Thymus (tissue), 11 donors: ENCODE results near the gene RALGAPA2. TPM values are rescaled to one million over a fixed set of nuclear protein-coding genes. Genes with fewer than 3 reads are reported as not detected.

Experiments used
- DNase-seq, 9 donors: peaks; one replicate each; pipeline ENCODE4 v3.0.0-alpha.2; 2013; ENCODE audit warnings: low spot score in 9 of 9, low read depth in 6 of 9, missing footprints in 1 of 9
- H3K27ac ChIP-seq, 2 donors: one replicate each; pipeline ENCODE4 v1.5.1; 2013; ENCODE audit warnings: control low read depth in 1 of 2, low read depth in 1 of 2, low read length in 1 of 2, mild to moderate bottlenecking in 1 of 2, moderate library complexity in 1 of 2
- H3K27me3 ChIP-seq, 2 donors: one replicate each; pipeline ENCODE4 v1.5.1; 2013; ENCODE audit warnings: low read length in 1 of 2; ENCODE audit not compliant: control insufficient read depth in 2 of 2, insufficient read depth in 1 of 2
- H3K36me3 ChIP-seq, 2 donors: one replicate each; pipeline ENCODE4 v1.5.1; 2013; ENCODE audit warnings: low read length in 1 of 2, mild to moderate bottlenecking in 1 of 2, moderate library complexity in 1 of 2; ENCODE audit not compliant: control insufficient read depth in 2 of 2, insufficient read depth in 2 of 2
- H3K4me1 ChIP-seq, 2 donors: one replicate each; pipeline ENCODE4 v1.5.1; 2013; ENCODE audit warnings: low read length in 2 of 2; ENCODE audit not compliant: control insufficient read depth in 2 of 2, insufficient read depth in 2 of 2
- H3K4me3 ChIP-seq, 2 donors: one replicate each; pipeline ENCODE4 v1.5.1; 2013; ENCODE audit warnings: low read length in 2 of 2, control low read depth in 1 of 2, mild to moderate bottlenecking in 1 of 2
- H3K9me3 ChIP-seq, 2 donors: one replicate each; pipeline ENCODE4 v1.5.1; 2013; ENCODE audit warnings: low read length in 1 of 2, mild to moderate bottlenecking in 1 of 2; ENCODE audit not compliant: control insufficient read depth in 2 of 2, insufficient read depth in 1 of 2
- WGBS: extraction: QIAGEN DNeasy Blood & Tissue Kit; methylation state at CpG from one replicate; pipeline ENCODE4 v1.1.7; 2013; 5-methylcytosine and 5-hydroxymethylcytosine counted together
- polyA plus RNA-seq: library from polyadenylated mRNA; stranded (reverse); fragments of 200-250 nt; gene quantifications from one replicate; pipeline ENCODE4 v1.2.3, GENCODE V29; 2013
- total RNA-seq: library from RNA; stranded (reverse); fragments of 120-200 nt; gene quantifications from one replicate; pipeline ENCODE4 v1.2.4, GENCODE V29; 2013
- donor health status: healthy.

The RALGAPA2 gene
- total and polyA plus RNA-seq, 2 donors = 9.0 to 10.3 TPM

DNA sequence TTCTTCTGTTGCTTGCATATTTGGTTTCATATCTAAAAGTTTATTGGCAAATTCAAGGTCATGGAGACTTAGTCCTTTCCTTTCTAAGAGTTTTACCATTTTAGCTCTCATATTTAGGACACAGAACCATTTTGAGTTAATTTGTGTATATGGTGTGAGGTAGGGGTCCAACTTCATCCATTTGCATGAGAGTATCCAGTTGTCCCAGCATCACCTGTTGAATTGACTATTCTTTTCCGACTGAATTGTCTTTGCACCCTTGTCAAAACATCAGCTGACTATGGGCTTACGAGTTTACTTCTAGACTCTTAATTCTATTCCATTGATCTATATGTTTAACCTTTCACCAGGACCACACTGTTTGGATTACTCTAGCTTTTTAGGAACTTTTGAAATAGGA is 157.5 kb downstream of the RALGAPA2 start:
- no peak overlapping the region for H3K4me3 ChIP-seq
- DNase-seq = no peak
- whole genome bisulfite sequencing = over 99% methylated on average over 2 of the region's 2 CpGs
- H3K4me1 ChIP-seq = peaks cover 0 to 12% of the 10 kb centered on the region in 2 donors
- no peaks in the 10 kb centered on the region for H3K27me3 ChIP-seq
- no peaks in the 10 kb centered on the region for H3K36me3 ChIP-seq
- no peaks in the 10 kb centered on the region for H3K9me3 ChIP-seq
- no peak overlapping the region for H3K27ac ChIP-seq

GRCh38 chr20:20553541-20553940 is 158.9 kb downstream of the RALGAPA2 start:
- Histone ChIP-seq H3K36me3 (no peaks in the 10 kb centered on the region), H3K4me3 (no peak overlapping the region), H3K27ac (no peak overlapping the region), H3K9me3 (no peaks in the 10 kb centered on the region), H3K4me1 (peaks cover 0 to 18% of the 10 kb centered on the region in 2 donors), H3K27me3 (no peaks in the 10 kb centered on the region)
- no peak for DNase-seq

- Histone ChIP-seq H3K4me1 (peaks cover 0 to 24% of the 10 kb centered on the region in 2 donors), H3K4me3 (no peak overlapping the region), H3K27ac (no peak overlapping the region), H3K36me3 (no peaks in the 10 kb centered on the region), H3K27me3 (no peaks in the 10 kb centered on the region), H3K9me3 (no peaks in the 10 kb centered on the region)
- no peak for DNase-seq
- WGBS = 99% methylated on average over 4 of the region's 4 CpGs
Measured at GRCh38 chr20:20552076-20552475, 160.4 kb downstream of the RALGAPA2 start.

DNA sequence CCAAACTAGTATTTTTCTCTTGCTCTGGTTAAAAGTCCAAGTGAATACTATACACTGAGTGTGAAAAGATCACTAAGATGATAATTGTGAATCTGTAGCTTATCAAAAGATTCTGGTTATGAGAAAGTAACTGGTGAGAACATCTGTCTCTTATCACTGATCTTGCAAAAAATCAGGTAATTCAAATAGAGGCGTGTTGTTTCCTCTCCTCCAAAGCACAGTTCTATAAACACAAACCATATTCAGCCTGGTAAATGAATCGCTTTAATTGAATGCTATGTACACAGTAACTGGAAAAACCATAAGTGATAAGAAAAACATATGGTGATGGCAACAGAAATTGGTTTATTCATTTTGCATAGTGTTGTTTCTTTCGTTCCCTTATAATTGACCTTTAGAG is 161.0 kb downstream of the RALGAPA2 start:
- whole genome bisulfite sequencing = 61% methylated on average over 3 of the region's 3 CpGs
- Histone ChIP-seq H3K4me3 (no peak overlapping the region), H3K9me3 (no peaks in the 10 kb centered on the region), H3K27ac (peak overlapping the region in 1 of 2 donors; percentile 8), H3K4me1 (peaks cover 0 to 26% of the 10 kb centered on the region in 2 donors), H3K36me3 (no peaks in the 10 kb centered on the region), H3K27me3 (no peaks in the 10 kb centered on the region)
- DNase-seq = peak in 1 of 9 donors; percentile 25

DNA sequence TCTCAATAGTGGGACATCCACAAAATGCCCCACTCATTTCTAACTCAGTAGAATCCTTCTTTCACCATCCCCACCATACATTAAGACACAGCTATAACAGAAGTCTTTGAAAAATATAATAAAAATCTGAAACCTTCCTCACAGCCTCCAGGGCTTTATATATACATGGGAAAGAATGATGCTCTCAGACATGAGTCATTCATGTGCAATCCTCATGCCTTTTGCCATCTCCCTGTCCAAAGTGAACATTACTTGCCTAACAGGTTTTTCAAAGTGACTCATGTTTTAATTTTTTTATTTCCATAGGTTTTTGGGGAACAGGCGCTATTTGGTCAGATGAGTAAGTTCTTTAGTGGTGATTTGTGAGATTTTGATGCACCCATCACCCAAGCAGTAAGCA is 162.7 kb downstream of the RALGAPA2 start:
- no peak overlapping the region for H3K4me3 ChIP-seq
- H3K27me3 ChIP-seq = no peaks in the 10 kb centered on the region
- no peak for DNase-seq
- WGBS = 98% methylated on average over 1 of the region's 1 CpG
- no peaks in the 10 kb centered on the region for H3K9me3 ChIP-seq
- H3K27ac ChIP-seq = peak overlapping the region in 1 of 2 donors; percentile 39
- no peaks in the 10 kb centered on the region for H3K36me3 ChIP-seq
- peaks cover 0 to 27% of the 10 kb centered on the region in 2 donors for H3K4me1 ChIP-seq

GRCh38 chr20:20549267-20549612 is 163.2 kb downstream of the RALGAPA2 start:
- DNase-seq = no peak
- Histone ChIP-seq H3K4me1 (peaks cover 0 to 27% of the 10 kb centered on the region in 2 donors), H3K36me3 (no peaks in the 10 kb centered on the region), H3K27me3 (no peaks in the 10 kb centered on the region), H3K27ac (peak overlapping the region in 1 of 2 donors; percentile 53), H3K4me3 (no peak overlapping the region), H3K9me3 (no peaks in the 10 kb centered on the region)
- WGBS = 91% methylated on average over 6 of the region's 6 CpGs

DNA sequence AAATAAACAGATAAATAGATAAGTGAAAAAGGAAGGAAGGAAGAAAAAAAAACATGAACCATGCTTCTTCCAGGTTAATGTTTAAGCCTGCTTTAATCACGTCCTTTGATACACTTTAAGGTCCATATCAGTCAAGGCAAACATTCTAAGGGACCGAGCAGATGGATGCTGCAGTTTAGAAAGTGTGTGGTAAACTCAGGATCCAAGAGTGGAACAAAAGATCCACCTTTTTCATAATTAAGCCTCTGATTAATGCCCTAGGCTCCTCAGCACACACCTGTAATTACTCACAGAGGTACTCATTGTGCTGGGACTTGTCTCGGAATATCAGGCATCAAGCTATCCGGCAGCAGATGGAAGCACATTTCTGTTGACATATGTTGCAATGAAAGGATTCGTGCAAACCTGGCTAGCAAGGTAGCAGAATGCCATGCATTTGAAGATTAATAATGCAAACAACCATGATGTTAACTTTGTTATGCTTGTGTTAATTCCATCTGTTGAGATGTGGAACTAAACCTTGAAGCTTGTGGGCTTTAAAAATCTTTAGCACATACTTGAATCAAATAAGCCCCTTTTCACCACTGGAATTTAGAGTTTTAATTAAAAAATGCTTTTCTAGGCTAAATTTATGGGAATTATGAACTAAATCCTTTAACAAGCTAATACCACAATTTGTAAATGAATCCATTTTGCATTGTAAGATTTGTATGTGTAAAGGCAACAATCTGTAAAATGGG is 163.7 kb downstream of the RALGAPA2 start:
- Histone ChIP-seq H3K27me3 (no peaks in the 10 kb centered on the region), H3K36me3 (no peaks in the 10 kb centered on the region), H3K4me3 (no peak overlapping the region), H3K9me3 (no peaks in the 10 kb centered on the region), H3K27ac (no peak overlapping the region), H3K4me1 (peaks cover 0 to 27% of the 10 kb centered on the region in 2 donors)
- 91% methylated on average over 5 of the region's 5 CpGs for WGBS
- DNase-seq = no peak

GRCh38 chr20:20547876-20548266 is 164.6 kb downstream of the RALGAPA2 start:
- Histone ChIP-seq H3K4me3 (no peak overlapping the region), H3K27me3 (no peaks in the 10 kb centered on the region), H3K36me3 (no peaks in the 10 kb centered on the region), H3K9me3 (no peaks in the 10 kb centered on the region), H3K27ac (no peak overlapping the region), H3K4me1 (peaks cover 0 to 27% of the 10 kb centered on the region in 2 donors)
- no peak for DNase-seq
- 43% methylated on average over 2 of the region's 2 CpGs for WGBS

- Histone ChIP-seq H3K27me3 (no peaks in the 10 kb centered on the region), H3K9me3 (no peaks in the 10 kb centered on the region), H3K36me3 (no peaks in the 10 kb centered on the region), H3K4me1 (peaks cover 0 to 23% of the 10 kb centered on the region in 2 donors), H3K4me3 (no peak overlapping the region), H3K27ac (no peak overlapping the region)
- peak in 1 of 9 donors; percentile 26 for DNase-seq
- WGBS = 40% methylated on average over 5 of the region's 5 CpGs
Measured at GRCh38 chr20:20547221-20547875, 165.1 kb downstream of the RALGAPA2 start.
